Activated naive CD4-positive, alpha-beta T cell treated with anti-CD3 and anti-CD28 coated beads, Interleukin-2, amount 10 ng/mL, durations not matched to agents 7 days and 5 days (primary cell): ENCODE results near the gene SLC8A1.

ENCODE experiments used
- CTCF ChIA-PET: fragments of 350-600 bp; sonication (Branson Sonifier 250); formaldehyde crosslinking; loops from one replicate; lab custom pipeline; 2021; ENCODE audit warnings: antibody characterized with exemption; lab: Charles Lee
- DNase-seq: peaks from one replicate; pipeline ENCODE4 v3.0.0-alpha.2; 2020
- H3K27ac Mint-ChIP-seq: one replicate; pipeline ENCODE4 v1.8.0; 2021; ENCODE audit warnings: mild to moderate bottlenecking, moderate library complexity, mixed read lengths
- H3K27me3 Mint-ChIP-seq: one replicate; pipeline ENCODE4 v1.8.0; 2021; ENCODE audit warnings: mild to moderate bottlenecking, mixed read lengths
- H3K36me3 Mint-ChIP-seq: one replicate; pipeline ENCODE4 v1.8.0; 2021; ENCODE audit warnings: mixed read lengths
- H3K4me1 Mint-ChIP-seq: one replicate; pipeline ENCODE4 v1.8.0; 2021; ENCODE audit warnings: mixed read lengths
- H3K4me3 Mint-ChIP-seq: one replicate; pipeline ENCODE4 v1.8.0; 2021; ENCODE audit warnings: mild to moderate bottlenecking, moderate library complexity, mixed read lengths
- H3K9me3 Mint-ChIP-seq: one replicate; pipeline ENCODE4 v1.8.0; 2021; ENCODE audit warnings: mixed read lengths

SLC8A1 gene

DNA sequence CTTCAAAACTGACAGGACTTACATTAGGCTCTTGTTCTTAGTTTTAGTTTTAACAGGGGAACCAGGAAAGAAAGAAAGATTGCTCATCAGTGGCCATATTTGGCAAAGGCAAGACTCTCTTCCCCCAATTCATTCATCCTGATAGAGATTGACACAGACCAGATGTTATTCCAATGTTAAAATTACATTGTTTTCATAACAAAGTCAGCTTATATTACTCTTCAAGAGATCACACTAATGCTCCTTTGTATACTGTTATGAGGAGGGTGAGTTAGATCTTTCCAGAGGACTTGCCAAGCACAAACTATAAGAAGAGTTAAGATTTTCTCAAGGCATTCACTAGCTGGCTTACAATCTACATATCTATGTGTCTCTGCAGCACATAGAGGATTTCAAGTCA lies 252.1 kb downstream of the SLC8A1 start:
- Mint-ChIP-seq H3K27ac (no peak overlapping the region), H3K27me3 (no peaks in the 10 kb centered on the region), H3K9me3 (no peaks in the 10 kb centered on the region), H3K4me1 (no peaks in the 10 kb centered on the region), H3K4me3 (no peak overlapping the region), H3K36me3 (no peaks in the 10 kb centered on the region)
- CTCF ChIA-PET = no interaction called here
- no peak for DNase-seq

DNA sequence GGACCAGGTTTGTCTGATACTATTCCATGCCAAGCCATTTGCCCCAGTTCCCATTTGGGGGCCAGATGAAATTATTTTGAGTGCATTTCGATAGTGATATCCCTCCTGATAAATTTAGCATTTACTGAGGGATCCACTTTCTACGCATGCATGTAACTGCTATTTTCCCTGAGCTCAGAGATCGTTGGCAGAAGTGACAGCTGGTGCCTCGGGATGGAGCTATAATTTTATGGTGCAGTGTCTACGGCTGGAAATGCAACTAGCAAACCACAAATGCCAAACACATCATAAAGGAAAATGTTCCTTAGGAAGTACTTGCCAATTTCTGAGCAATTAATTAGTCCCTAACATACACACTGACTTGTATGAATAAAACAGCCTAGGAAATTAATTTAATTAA lies 254.8 kb downstream of the SLC8A1 start:
- no peak overlapping the region for H3K4me3 Mint-ChIP-seq
- H3K27me3 Mint-ChIP-seq = no peaks in the 10 kb centered on the region
- H3K27ac Mint-ChIP-seq = no peak overlapping the region
- H3K9me3 Mint-ChIP-seq = no peaks in the 10 kb centered on the region
- CTCF ChIA-PET = no interaction called here
- DNase-seq = no peak
- no peaks in the 10 kb centered on the region for H3K4me1 Mint-ChIP-seq
- H3K36me3 Mint-ChIP-seq = no peaks in the 10 kb centered on the region

DNA sequence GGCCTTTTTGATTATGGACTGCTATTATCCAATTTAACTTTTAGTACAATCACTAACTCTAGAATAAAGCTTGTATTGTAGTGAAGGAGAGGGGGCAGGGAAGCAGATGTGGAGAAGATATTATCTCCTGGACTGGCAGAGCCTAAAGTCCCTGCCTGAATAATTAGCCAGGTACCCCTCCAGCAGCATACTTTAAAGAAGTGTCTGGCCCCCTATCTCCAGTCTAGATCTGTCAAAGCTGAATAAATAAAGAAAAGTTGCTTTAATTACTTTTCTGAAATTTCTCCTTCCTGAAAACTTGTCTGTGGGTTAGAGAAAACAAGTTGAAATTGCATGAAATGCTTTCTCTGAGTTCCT lies 258.2 kb downstream of the SLC8A1 start:
- no peak overlapping the region for H3K27ac Mint-ChIP-seq

DNA sequence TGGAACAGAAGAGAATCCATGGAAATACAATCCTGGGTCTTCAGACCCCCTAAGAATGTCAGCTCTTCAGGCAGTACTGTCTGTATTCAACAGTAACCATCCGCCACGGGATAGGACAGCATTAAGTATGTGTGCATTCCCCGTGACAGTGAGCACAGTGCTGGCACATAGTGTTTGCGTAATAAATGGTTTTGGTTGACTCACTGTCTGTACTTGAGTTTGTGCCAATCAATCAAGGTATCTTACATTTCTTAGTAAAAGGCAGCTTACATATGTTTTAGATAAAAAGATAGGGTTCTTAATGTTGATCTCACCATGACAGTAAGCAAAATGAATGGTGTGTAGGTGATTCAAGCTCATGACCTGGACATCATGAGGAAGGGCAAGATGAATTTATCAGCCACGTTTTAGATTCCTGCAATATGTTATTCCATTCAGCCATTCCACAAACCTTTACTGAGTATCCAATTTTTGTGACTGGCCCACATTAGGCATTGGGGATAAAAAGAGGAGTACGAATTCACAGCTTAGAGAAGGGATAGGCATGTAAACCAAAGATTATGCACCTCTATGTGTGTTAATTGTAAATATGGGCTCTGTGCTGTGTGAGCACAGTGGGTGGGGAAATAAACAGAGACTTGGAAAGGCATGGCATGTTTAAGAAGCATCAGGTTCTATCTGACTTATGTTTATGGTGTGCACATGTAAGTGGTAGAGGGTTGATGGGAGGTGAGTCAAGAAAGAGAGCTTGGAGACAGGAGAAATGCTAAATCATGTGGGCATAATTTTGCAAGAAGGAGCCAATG lies 258.8 kb downstream of the SLC8A1 start:
- CTCF ChIA-PET = no interaction called here
- Mint-ChIP-seq H3K27me3 (no peaks in the 10 kb centered on the region), H3K4me1 (no peaks in the 10 kb centered on the region), H3K36me3 (no peaks in the 10 kb centered on the region), H3K4me3 (no peak overlapping the region), H3K9me3 (no peaks in the 10 kb centered on the region), H3K27ac (no peak overlapping the region)
- no peak for DNase-seq

More for the DNA sequence above, 258.2 kb downstream of the SLC8A1 start:
- no peaks in the 10 kb centered on the region for H3K27me3 Mint-ChIP-seq
- no peaks in the 10 kb centered on the region for H3K9me3 Mint-ChIP-seq
- no peaks in the 10 kb centered on the region for H3K4me1 Mint-ChIP-seq
- no peaks in the 10 kb centered on the region for H3K36me3 Mint-ChIP-seq
- no peak overlapping the region for H3K4me3 Mint-ChIP-seq
- CTCF ChIA-PET = no interaction called here
- DNase-seq = no peak

DNA sequence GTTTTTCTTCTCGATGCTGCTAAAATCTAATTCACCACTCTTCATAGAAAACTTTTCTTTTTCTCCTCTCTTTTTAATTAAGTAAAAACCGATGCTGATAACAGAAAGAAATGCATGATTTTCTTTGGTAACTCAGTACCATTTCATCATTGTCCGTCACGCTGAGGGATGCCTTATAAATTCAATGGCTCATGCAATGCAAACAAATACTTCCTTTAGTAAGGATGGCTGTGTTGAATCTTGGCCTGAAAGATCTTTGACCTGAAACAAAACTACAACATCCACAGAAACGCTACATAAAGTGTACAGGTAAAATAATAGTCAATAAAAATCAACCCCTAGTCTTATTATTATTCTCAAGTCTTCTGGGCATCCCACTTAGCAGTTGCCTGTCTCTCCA lies 261.4 kb downstream of the SLC8A1 start:
- no peak overlapping the region for H3K4me3 Mint-ChIP-seq
- H3K27me3 Mint-ChIP-seq = no peaks in the 10 kb centered on the region
- CTCF ChIA-PET = no interaction called here
- no peak for DNase-seq
- no peak overlapping the region for H3K27ac Mint-ChIP-seq
- no peaks in the 10 kb centered on the region for H3K4me1 Mint-ChIP-seq
- H3K9me3 Mint-ChIP-seq = no peaks in the 10 kb centered on the region
- no peaks in the 10 kb centered on the region for H3K36me3 Mint-ChIP-seq

DNA sequence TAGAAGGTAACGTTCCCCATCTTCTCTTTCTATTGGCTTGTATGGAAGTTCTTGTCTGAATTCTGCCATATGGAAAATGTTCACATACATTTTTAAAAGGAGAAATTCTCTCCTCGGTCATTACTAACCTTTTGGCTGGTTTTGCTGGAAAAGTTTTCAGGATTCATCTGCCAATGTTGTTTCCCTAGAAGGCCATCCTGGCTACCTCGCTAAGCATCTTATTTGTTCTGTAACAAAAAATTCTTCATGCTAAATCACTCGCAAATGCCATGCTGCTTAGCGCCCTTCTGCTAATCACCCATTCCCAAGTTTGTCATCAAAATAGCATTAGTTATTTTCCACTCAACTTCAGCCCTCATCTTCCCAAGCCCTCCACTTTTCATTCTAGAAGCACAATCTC lies 262.0 kb downstream of the SLC8A1 start:
- no peak overlapping the region for H3K27ac Mint-ChIP-seq
- no peaks in the 10 kb centered on the region for H3K27me3 Mint-ChIP-seq
- H3K4me3 Mint-ChIP-seq = no peak overlapping the region
- no peaks in the 10 kb centered on the region for H3K36me3 Mint-ChIP-seq
- no peaks in the 10 kb centered on the region for H3K9me3 Mint-ChIP-seq
- no peaks in the 10 kb centered on the region for H3K4me1 Mint-ChIP-seq
- no peak for DNase-seq
- CTCF ChIA-PET = no interaction called here

DNA sequence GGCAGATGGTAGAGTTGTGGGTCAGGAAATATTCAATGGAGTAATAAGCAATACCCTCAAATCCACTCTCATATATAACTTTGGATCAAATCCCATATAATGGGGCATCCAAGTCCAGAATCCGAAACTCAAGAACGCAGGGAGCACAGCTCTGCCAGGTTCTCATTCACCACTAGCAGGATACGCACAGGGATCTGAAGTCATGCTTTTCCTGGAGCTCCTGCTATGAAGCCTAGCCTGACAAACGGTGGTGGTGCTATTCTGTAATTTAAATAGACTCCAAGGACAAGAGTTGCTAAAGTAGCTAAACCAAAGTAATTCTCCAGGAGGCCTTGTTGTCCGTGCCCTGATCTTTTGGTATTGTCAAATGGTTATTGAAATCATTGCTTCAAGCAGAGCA lies 264.8 kb downstream of the SLC8A1 start:
- Mint-ChIP-seq H3K9me3 (no peaks in the 10 kb centered on the region), H3K27me3 (no peaks in the 10 kb centered on the region), H3K4me3 (no peak overlapping the region), H3K36me3 (no peaks in the 10 kb centered on the region), H3K4me1 (no peaks in the 10 kb centered on the region), H3K27ac (no peak overlapping the region)
- CTCF ChIA-PET = no interaction called here
- DNase-seq = no peak

DNA sequence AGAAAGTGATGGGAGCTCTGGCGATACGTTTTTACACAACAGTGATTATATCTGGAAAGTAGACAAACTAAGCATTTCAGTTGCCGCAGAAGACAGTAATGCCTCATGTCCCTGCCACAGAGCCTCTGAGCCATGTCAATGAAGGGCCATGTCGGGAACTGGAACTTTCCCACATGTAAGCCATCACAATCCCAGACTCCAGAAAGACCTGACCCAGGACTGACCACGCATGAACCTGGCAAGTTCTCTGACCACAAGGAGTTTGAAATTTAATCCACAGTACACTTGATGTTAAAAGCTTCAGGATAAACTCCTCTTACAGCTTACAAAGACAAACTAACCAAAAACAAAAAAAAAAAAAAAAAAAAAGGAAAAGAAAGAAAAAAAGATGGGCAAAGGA lies 267.3 kb downstream of the SLC8A1 start:
- Mint-ChIP-seq H3K27ac (no peak overlapping the region), H3K27me3 (no peaks in the 10 kb centered on the region), H3K9me3 (no peaks in the 10 kb centered on the region), H3K36me3 (no peaks in the 10 kb centered on the region), H3K4me3 (no peak overlapping the region), H3K4me1 (no peaks in the 10 kb centered on the region)
- CTCF ChIA-PET = no interaction called here
- no peak for DNase-seq

DNA sequence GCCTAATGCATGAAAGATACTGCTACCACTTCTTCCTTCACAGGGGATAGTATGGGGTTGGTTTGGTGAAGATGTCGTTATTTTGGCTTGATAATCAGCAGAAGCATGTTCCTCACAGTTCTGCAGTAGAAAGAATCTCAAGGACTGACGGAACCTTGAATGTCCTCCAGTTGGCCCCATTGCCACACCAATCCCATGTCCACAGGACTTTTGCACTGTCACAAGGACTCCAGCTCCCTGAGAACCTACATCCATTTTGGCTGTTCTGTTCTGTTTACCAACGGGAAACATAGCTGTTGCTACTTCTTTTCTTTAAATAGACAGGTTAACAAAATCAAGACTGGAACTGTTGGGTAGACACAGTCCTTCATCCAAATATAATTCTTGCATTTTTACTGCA lies 270.0 kb downstream of the SLC8A1 start:
- H3K4me1 Mint-ChIP-seq = no peaks in the 10 kb centered on the region
- H3K27me3 Mint-ChIP-seq = no peaks in the 10 kb centered on the region
- no peak overlapping the region for H3K4me3 Mint-ChIP-seq
- CTCF ChIA-PET = no interaction called here
- no peaks in the 10 kb centered on the region for H3K36me3 Mint-ChIP-seq
- DNase-seq = no peak
- H3K9me3 Mint-ChIP-seq = no peaks in the 10 kb centered on the region
- no peak overlapping the region for H3K27ac Mint-ChIP-seq

DNA sequence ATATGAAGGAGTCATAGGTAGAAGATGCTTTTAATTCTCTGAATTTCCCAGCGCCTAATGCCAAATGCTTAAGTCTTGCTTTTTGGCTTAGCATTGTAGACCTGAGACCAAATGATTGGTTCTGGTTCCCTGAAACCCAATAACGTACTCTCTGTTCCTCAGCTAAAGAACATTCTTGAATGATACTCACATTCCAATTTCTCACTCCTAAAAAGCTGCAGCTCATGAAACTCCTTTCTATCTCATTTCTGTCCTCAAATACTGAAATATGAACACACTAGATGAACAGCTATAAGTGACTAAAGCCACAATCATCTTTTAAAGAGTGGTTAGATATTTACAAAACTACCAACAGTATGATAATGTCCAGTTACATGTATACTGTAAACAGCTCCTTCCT lies 272.1 kb downstream of the SLC8A1 start:
- Mint-ChIP-seq H3K4me3 (no peak overlapping the region), H3K27ac (no peak overlapping the region), H3K4me1 (no peaks in the 10 kb centered on the region), H3K27me3 (no peaks in the 10 kb centered on the region), H3K9me3 (no peaks in the 10 kb centered on the region), H3K36me3 (no peaks in the 10 kb centered on the region)
- CTCF ChIA-PET = no interaction called here
- no peak for DNase-seq

DNA sequence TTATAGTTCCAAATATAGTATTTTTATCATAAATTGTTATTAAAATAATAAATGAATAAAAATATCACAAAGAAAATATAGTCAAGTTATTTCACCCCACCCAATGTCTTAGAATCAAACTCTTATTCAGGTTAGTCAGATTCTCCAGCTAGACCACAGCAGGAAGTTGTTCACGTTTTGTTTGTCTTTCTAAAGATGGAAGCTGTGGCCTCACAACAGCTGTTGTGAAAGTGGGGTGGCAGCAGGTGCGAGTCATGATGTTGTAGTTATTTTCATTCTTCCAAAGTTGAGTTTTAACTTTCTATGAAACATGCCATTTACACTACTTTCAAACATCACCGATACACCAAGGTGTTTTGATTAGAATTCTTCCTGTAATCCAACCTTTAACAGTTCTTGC lies 272.9 kb downstream of the SLC8A1 start:
- Mint-ChIP-seq H3K27ac (no peak overlapping the region), H3K9me3 (no peaks in the 10 kb centered on the region), H3K27me3 (no peaks in the 10 kb centered on the region), H3K36me3 (no peaks in the 10 kb centered on the region), H3K4me1 (no peaks in the 10 kb centered on the region), H3K4me3 (no peak overlapping the region)
- no peak for DNase-seq
- CTCF ChIA-PET = no interaction called here

DNA sequence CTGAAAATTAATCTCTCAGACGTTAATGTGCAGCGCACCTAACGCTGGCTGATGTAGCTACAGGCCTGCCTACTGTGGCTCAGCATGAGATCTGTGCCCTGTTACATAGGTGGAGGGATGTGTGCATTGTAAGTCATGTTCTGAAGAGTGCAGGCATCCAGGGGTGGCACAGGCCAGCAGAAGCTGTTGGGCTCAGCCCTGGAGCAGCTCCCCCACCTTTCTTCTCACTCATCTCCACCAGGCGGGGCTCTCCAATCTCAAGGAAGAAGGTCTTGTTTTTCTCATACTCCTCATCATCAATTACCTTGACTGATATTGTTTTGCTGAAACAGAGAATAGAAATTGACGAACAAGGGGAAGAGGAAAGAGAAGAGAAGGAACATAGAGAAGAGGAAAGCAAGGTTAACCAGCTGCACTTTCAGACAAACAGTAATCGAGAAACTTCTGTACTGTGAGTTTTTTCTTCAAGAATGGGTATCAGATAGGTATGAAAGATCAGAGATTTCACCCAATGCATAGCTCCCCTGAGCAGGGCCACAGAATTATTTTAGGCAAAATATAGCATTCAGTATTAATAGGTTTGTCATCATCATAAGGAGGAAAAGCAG lies 273.6 kb downstream of the SLC8A1 start:
- no peaks in the 10 kb centered on the region for H3K36me3 Mint-ChIP-seq
- CTCF ChIA-PET = interaction anchor here (1.0 kb wide), 1 partner anchor 9 kb away, joined by 3 read pairs; no protein-coding TSS in a partner anchor
- no peak overlapping the region for H3K27ac Mint-ChIP-seq
- no peaks in the 10 kb centered on the region for H3K4me1 Mint-ChIP-seq
- H3K4me3 Mint-ChIP-seq = no peak overlapping the region
- H3K27me3 Mint-ChIP-seq = no peaks in the 10 kb centered on the region
- no peak for DNase-seq
- H3K9me3 Mint-ChIP-seq = no peaks in the 10 kb centered on the region

DNA sequence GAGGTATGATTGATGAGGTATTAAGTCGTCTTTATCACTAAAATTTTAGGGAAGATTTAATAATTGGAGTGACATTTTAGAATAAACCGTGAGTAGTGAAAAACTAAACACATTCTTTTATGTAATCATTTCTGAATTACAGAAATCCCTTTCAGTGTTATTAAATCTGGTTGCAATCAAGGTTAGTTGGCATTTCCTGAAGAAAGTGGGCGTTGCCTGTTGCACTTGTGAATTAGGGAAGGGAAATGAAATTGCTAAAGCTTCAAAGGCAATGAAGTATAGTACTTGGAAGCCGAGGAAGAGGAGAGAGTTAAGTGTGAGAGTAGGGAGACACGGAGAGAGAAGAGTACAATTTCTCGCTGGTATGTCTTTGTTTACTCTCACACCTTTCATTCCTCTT lies 274.5 kb downstream of the SLC8A1 start:
- no peaks in the 10 kb centered on the region for H3K36me3 Mint-ChIP-seq
- no peaks in the 10 kb centered on the region for H3K4me1 Mint-ChIP-seq
- no peak overlapping the region for H3K4me3 Mint-ChIP-seq
- H3K9me3 Mint-ChIP-seq = no peaks in the 10 kb centered on the region
- CTCF ChIA-PET = no interaction called here
- no peak for DNase-seq
- no peaks in the 10 kb centered on the region for H3K27me3 Mint-ChIP-seq
- no peak overlapping the region for H3K27ac Mint-ChIP-seq

DNA sequence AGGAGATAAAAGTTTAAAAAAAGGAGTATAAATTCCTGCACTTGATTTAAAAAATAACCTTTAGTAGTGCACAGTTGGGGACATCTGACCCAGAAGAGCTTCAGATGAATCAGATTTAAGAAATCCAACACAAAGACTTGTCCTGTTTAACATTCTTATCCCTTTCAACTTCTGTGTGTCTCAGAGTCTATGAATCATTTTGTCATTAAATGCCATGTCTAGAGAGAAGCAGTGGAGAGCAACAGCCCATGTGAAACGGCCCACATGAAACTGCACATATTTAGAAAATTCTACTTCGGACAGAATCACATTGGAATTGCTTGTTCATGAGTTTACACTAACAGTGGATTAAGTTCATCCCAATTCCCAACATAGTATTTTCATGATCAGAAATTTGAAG lies 278.6 kb downstream of the SLC8A1 start:
- no peaks in the 10 kb centered on the region for H3K4me1 Mint-ChIP-seq
- H3K36me3 Mint-ChIP-seq = no peaks in the 10 kb centered on the region
- DNase-seq = no peak
- no peak overlapping the region for H3K27ac Mint-ChIP-seq
- no peak overlapping the region for H3K4me3 Mint-ChIP-seq
- no peaks in the 10 kb centered on the region for H3K9me3 Mint-ChIP-seq
- CTCF ChIA-PET = no interaction called here
- no peaks in the 10 kb centered on the region for H3K27me3 Mint-ChIP-seq

DNA sequence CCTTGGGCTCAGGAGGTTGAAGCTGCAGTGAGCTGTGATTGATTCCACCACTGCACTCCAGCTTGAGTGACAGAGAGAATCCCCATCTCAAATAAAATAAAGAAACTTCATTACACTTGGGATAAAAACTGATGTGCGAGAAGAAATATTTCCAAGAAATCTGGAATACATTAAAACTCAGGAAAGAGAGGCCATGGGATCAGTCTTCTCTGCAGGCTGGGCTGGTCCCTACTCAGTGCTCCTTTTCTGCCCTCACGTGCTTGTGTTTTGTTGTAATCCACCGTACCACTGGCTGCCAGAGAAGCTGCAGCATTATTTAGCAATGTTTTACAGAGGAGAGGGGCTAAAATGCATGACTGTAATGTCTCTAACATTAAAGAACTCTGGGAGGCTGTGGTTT lies 282.0 kb downstream of the SLC8A1 start:
- no peak for DNase-seq
- Mint-ChIP-seq H3K4me1 (no peaks in the 10 kb centered on the region), H3K4me3 (no peak overlapping the region), H3K27me3 (no peaks in the 10 kb centered on the region), H3K9me3 (no peaks in the 10 kb centered on the region), H3K27ac (no peak overlapping the region), H3K36me3 (no peaks in the 10 kb centered on the region)
- CTCF ChIA-PET = no interaction called here
